HFF-Myc (cell line): ENCODE measurements around the gene TRIM27.
"Not testable (repeated sequence)": the region's sequence is repeated elsewhere in the genome, so short reads cannot be mapped to it uniquely, and the experiment has no call there.

Experiments
- DNase-seq: peaks from one replicate; pipeline ENCODE4 v3.0.0-alpha.2; 2011; ENCODE audit warnings: low read depth; ENCODE audit errors: extremely low read depth
- H3K4me3 ChIP-seq: replicated peaks from 2 replicates; pipeline ENCODE4 v1.5.1; 2011; ENCODE audit warnings: low read depth, mild to moderate bottlenecking, control low read depth, low read length
- TF ChIP-seq, protein P1 (sequence below): IDR thresholded peaks from 2 replicates; pipeline ENCODE4 v1.5.1; 2012; ENCODE audit warnings: mild to moderate bottlenecking, low read depth, low read length, control low read depth; ENCODE audit errors: missing control alignments

The TRIM27 gene

GRCh38 chr6:28862077-28862476, 61.7 kb downstream of the TRIM27 start:
- TF ChIP-seq, protein P1, sequence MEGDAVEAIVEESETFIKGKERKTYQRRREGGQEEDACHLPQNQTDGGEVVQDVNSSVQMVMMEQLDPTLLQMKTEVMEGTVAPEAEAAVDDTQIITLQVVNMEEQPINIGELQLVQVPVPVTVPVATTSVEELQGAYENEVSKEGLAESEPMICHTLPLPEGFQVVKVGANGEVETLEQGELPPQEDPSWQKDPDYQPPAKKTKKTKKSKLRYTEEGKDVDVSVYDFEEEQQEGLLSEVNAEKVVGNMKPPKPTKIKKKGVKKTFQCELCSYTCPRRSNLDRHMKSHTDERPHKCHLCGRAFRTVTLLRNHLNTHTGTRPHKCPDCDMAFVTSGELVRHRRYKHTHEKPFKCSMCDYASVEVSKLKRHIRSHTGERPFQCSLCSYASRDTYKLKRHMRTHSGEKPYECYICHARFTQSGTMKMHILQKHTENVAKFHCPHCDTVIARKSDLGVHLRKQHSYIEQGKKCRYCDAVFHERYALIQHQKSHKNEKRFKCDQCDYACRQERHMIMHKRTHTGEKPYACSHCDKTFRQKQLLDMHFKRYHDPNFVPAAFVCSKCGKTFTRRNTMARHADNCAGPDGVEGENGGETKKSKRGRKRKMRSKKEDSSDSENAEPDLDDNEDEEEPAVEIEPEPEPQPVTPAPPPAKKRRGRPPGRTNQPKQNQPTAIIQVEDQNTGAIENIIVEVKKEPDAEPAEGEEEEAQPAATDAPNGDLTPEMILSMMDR, result no peak
- no peak overlapping the region for H3K4me3 ChIP-seq
- no peak for DNase-seq

DNA sequence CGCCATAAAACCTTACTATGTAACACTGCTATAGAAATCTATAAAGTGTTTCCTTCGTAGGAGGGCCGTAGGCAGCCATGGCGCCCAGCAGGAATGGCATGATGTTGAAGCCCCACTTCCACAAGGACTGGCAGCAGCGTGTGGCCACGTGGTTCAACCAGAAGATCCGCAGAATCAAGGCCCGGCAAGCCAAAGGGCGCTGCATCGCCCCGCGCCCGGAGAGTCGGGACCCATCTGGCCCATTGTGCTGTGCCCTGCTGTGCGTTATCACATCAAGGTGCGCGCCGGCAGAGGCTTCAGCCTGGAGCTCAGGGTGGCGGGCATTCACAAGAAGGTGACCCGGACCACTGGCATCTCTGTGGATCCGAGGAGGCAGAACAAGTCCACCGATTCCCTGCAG, 62.4 kb downstream of the TRIM27 start:
- no peak overlapping the region for H3K4me3 ChIP-seq
- DNase-seq, result no peak
- TF ChIP-seq, protein P1, result no peak

- TF ChIP-seq, protein P1, result no peak
- DNase-seq, result no peak
- no peak overlapping the region for H3K4me3 ChIP-seq
Measured at GRCh38 chr6:28860581-28860980, 63.2 kb downstream of the TRIM27 start.

DNA sequence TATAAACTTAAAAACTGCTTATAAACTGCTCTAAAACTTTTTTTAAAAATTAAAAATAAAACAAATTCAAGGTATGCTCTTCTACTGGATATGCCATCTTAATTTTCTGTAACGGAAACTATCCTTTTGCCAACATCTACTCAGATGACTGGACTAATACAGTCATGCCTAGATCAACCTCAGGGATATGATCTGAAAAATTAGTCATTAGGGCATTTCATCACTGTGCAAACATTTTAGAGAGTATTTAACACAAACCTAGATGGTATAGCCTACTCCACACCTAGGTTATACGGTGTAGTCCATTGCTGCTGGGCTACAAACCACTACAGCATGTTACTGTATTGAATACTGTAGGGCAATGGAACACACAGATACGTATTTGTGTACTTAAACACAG, 64.8 kb downstream of the TRIM27 start:
- H3K4me3 ChIP-seq, result no peak overlapping the region
- DNase-seq, result no peak
- TF ChIP-seq, protein P1, result no peak

- no peak overlapping the region for H3K4me3 ChIP-seq
- no peak for DNase-seq
- TF ChIP-seq, protein P1, result no peak
Measured at GRCh38 chr6:28856620-28857005, 67.2 kb downstream of the TRIM27 start.

DNA sequence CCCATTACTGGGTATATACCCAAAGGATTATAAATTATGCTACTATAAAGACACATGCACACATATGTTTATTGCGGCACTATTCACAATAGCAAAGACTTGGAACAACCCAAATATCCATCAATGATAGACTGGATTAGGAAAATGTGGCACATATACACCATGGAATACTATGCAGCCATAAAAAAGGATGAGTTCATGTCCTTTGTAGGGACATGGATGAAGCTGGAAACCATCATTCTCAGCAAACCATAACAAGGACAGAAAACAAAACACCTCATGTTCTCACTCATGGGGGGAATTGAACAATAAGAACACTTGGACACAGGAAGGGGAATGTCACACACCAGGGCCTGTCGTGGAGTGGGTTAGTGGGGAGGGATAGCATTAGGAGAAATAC, 69.4 kb downstream of the TRIM27 start:
- not testable (repeated sequence) for H3K4me3 ChIP-seq, DNase-seq
